C4-2B (cell line): ENCODE data around the gene THAP2.

Experiments used
- CTCF ChIP-seq: fragments of 450-650 bp; conservative IDR thresholded peaks from 2 replicates; pipeline ENCODE4 v1.5.1; 2017; ENCODE audit warnings: mild to moderate bottlenecking
- ZFX ChIP-seq: fragments of 450-650 bp; IDR thresholded peaks from 2 replicates; pipeline ENCODE4 v1.6.1; 2017

GRCh38 chr12:71702590-71702989 is 38.5 kb downstream of the THAP2 start:
- TF ChIP-seq CTCF, result no peak
- no peak for TF ChIP-seq ZFX
